Esophagus squamous epithelium (tissue), 4 donors: ENCODE measurements around the gene DNAH9.

Source experiments
- POLR2A ChIP-seq, 4 donors: fragments of 450-650 bp; IDR thresholded peaks; one replicate each; pipeline ENCODE4 v1.6.1; 2017; ENCODE audit warnings: antibody characterized with exemption in 4 of 4, mild to moderate bottlenecking in 4 of 4, moderate library complexity in 3 of 4
- TF ChIP-seq, protein P1 (sequence below), 6 experiments: fragments of 450-650 bp in 4 of 6; fragments of 200-600 bp in 2 of 6; sonication (generic) in 2 of 6; IDR thresholded peaks; one replicate each; pipeline ENCODE4 v1.5.1; 2016 to 2019; ENCODE audit warnings: antibody characterized with exemption in 6 of 6, mild to moderate bottlenecking in 4 of 6, moderate library complexity in 4 of 6

DNA sequence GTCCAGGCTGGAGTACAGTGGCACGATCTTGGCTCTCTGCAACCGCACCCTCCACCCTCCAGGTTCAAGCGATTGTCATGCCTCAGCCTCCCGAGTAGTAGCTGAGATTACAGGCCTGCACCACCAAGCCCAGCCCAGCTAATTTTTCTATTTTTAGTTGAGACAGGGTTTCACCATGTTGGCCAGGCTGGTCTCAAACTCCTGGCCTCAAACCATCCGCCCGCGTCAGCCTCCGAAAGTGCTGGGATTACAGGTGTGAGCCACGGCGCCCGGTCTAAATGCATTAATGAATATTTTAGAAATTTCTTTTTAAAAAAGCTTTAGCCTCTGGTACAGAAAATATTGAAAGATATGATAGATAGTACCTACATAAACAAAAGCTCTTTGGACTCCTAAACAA is 95.0 kb downstream of the DNAH9 start:
- TF ChIP-seq, protein P1, sequence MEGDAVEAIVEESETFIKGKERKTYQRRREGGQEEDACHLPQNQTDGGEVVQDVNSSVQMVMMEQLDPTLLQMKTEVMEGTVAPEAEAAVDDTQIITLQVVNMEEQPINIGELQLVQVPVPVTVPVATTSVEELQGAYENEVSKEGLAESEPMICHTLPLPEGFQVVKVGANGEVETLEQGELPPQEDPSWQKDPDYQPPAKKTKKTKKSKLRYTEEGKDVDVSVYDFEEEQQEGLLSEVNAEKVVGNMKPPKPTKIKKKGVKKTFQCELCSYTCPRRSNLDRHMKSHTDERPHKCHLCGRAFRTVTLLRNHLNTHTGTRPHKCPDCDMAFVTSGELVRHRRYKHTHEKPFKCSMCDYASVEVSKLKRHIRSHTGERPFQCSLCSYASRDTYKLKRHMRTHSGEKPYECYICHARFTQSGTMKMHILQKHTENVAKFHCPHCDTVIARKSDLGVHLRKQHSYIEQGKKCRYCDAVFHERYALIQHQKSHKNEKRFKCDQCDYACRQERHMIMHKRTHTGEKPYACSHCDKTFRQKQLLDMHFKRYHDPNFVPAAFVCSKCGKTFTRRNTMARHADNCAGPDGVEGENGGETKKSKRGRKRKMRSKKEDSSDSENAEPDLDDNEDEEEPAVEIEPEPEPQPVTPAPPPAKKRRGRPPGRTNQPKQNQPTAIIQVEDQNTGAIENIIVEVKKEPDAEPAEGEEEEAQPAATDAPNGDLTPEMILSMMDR (IDR thresholded peaks at IDR 0.05) = no peak
- no peak for TF ChIP-seq POLR2A (IDR thresholded peaks at IDR 0.05)
